ENCODE data around the gene MYO1D.

GRCh38 chr17:32909787-32910369 is 33.0 kb upstream of the MYO1D start:
- TF ChIP-seq NR2C2 (CRISPR knock-in tag; IDR thresholded peaks at IDR 0.05) (no peak), JUN (CRISPR knock-in tag; IDR thresholded peaks at IDR 0.05) (no peak), NFYB (CRISPR knock-in tag; conservative IDR thresholded peaks at IDR 0.05; ENCODE audit: low read depth) (no peak), CTCF (IDR thresholded peaks at IDR 0.05) (peak; percentile 67; the same call in 1 of the 2 replicates), MAX (CRISPR knock-in tag; IDR thresholded peaks at IDR 0.05) (no peak), ESRRA (CRISPR knock-in tag; IDR thresholded peaks at IDR 0.05; ENCODE audit: borderline replicate concordance) (no peak), ZBTB21 (CRISPR knock-in tag; IDR thresholded peaks at IDR 0.05; ENCODE audit: borderline replicate concordance) (no peak), ZNF512 (CRISPR knock-in tag; IDR thresholded peaks at IDR 0.05; ENCODE audit: borderline replicate concordance) (no peak), GABPB1 (CRISPR knock-in tag; IDR thresholded peaks at IDR 0.05) (no peak), MYBL2 (CRISPR knock-in tag; IDR thresholded peaks at IDR 0.05) (no peak), IRF1 (CRISPR knock-in tag; IDR thresholded peaks at IDR 0.05) (no peak), MLX (CRISPR knock-in tag; IDR thresholded peaks at IDR 0.05) (no peak), RELA (CRISPR knock-in tag; IDR thresholded peaks at IDR 0.05; ENCODE audit: borderline replicate concordance) (no peak)
